H7 (cell line): ENCODE measurements around the gene NLN. TPM values are rescaled to one million over a fixed set of nuclear protein-coding genes. Genes with fewer than 3 reads are reported as not detected.

Source experiments
- DNase-seq: peaks from one replicate; pipeline ENCODE4 v3.0.0; 2012
- H3K27me3 ChIP-seq: 2 replicates; pipeline ENCODE4 v1.6.0; 2011; ENCODE audit warnings: mild to moderate bottlenecking, low read length; ENCODE audit not compliant: control insufficient read depth, insufficient read depth
- H3K36me3 ChIP-seq: replicated peaks from 2 replicates; pipeline ENCODE4 v1.5.1; 2011; ENCODE audit warnings: low read length; ENCODE audit not compliant: control insufficient read depth, insufficient read depth
- H3K4me3 ChIP-seq: 2 replicates; pipeline ENCODE4 v1.5.1; 2011; ENCODE audit warnings: low read depth, mild to moderate bottlenecking, control low read depth, low read length, moderate library complexity; ENCODE audit not compliant: insufficient read depth
- total RNA-seq: library from RNA; depleted of rRNA; stranded (reverse); fragments of >200 nt; shearing (Covaris generic); gene quantifications from 2 replicates; pipeline ENCODE4 v1.2.3, GENCODE V29; 2014

NLN gene
- total RNA-seq, 1 experiment from 2014 or later: 121 TPM

GRCh38 chr5:65818592-65818991, 96.6 kb downstream of the NLN start:
- H3K27me3 ChIP-seq: no peaks in the 10 kb centered on the region
- H3K4me3 ChIP-seq: no peak overlapping the region
- DNase-seq: no peak

GRCh38 chr5:65819215-65819904, 97.4 kb downstream of the NLN start:
- Histone ChIP-seq H3K27me3 (no peaks in the 10 kb centered on the region), H3K36me3 (peaks cover 5% of the 10 kb centered on the region), H3K4me3 (no peak overlapping the region)
- DNase-seq: no peak

More at GRCh38 chr5:65818592-65818991, 96.6 kb downstream of the NLN start:
- peaks cover 8% of the 10 kb centered on the region for H3K36me3 ChIP-seq

GRCh38 chr5:65819905-65820240, 97.9 kb downstream of the NLN start:
- Histone ChIP-seq H3K36me3 (peaks cover 5% of the 10 kb centered on the region), H3K4me3 (no peak overlapping the region), H3K27me3 (no peaks in the 10 kb centered on the region)
- DNase-seq: no peak

- no peak for DNase-seq
- H3K36me3 ChIP-seq: peaks cover 2% of the 10 kb centered on the region
- no peaks in the 10 kb centered on the region for H3K27me3 ChIP-seq
- H3K4me3 ChIP-seq: no peak overlapping the region
Measured at GRCh38 chr5:65820373-65820772, 98.4 kb downstream of the NLN start.

- no peaks in the 10 kb centered on the region for H3K27me3 ChIP-seq
- DNase-seq: no peak
- peaks cover 2% of the 10 kb centered on the region for H3K36me3 ChIP-seq
- H3K4me3 ChIP-seq: no peak overlapping the region
Measured at GRCh38 chr5:65821966-65822365, 100.0 kb downstream of the NLN start.

- no peak for DNase-seq
- H3K27me3 ChIP-seq: no peaks in the 10 kb centered on the region
- no peak overlapping the region for H3K4me3 ChIP-seq
- H3K36me3 ChIP-seq: peaks cover 2% of the 10 kb centered on the region
Measured at GRCh38 chr5:65822710-65823109, 100.7 kb downstream of the NLN start.

- Histone ChIP-seq H3K4me3 (no peak overlapping the region), H3K27me3 (no peaks in the 10 kb centered on the region), H3K36me3 (peaks cover 2% of the 10 kb centered on the region)
- no peak for DNase-seq
Measured at GRCh38 chr5:65823204-65823603, 101.2 kb downstream of the NLN start.

GRCh38 chr5:65823845-65824445, 101.9 kb downstream of the NLN start:
- no peaks in the 10 kb centered on the region for H3K27me3 ChIP-seq
- peaks cover 2% of the 10 kb centered on the region for H3K36me3 ChIP-seq
- no peak for DNase-seq
- no peak overlapping the region for H3K4me3 ChIP-seq

- no peak overlapping the region for H3K4me3 ChIP-seq
- H3K27me3 ChIP-seq: no peaks in the 10 kb centered on the region
- peaks cover 2% of the 10 kb centered on the region for H3K36me3 ChIP-seq
- DNase-seq: no peak
Measured at GRCh38 chr5:65825408-65826328, 103.7 kb downstream of the NLN start.

GRCh38 chr5:65828022-65828896, 106.3 kb downstream of the NLN start:
- H3K4me3 ChIP-seq: no peak overlapping the region
- no peaks in the 10 kb centered on the region for H3K36me3 ChIP-seq
- DNase-seq: no peak

GRCh38 chr5:65830856-65831255, 108.9 kb downstream of the NLN start:
- no peaks in the 10 kb centered on the region for H3K27me3 ChIP-seq
- no peak for DNase-seq
- no peaks in the 10 kb centered on the region; the same call in 1 of the 2 replicates for H3K36me3 ChIP-seq
- H3K4me3 ChIP-seq: no peak overlapping the region

More at GRCh38 chr5:65828022-65828896, 106.3 kb downstream of the NLN start:
- H3K27me3 ChIP-seq: no peaks in the 10 kb centered on the region

GRCh38 chr5:65831276-65831675, 109.3 kb downstream of the NLN start:
- Histone ChIP-seq H3K36me3 (no peaks in the 10 kb centered on the region; the same call in 1 of the 2 replicates), H3K27me3 (no peaks in the 10 kb centered on the region), H3K4me3 (no peak overlapping the region)
- DNase-seq: no peak

- Histone ChIP-seq H3K36me3 (no peaks in the 10 kb centered on the region; the same call in 1 of the 2 replicates), H3K4me3 (no peak overlapping the region), H3K27me3 (no peaks in the 10 kb centered on the region)
- DNase-seq: no peak
Measured at GRCh38 chr5:65832152-65832551, 110.1 kb downstream of the NLN start.
